HEK293 (cell line): ENCODE data around the gene BUB1B.
A peak's percentile ranks its signal among the peaks of the same experiment; 100 is the strongest.

Experiments used
- BCL11B ChIP-seq: fragments of 450-650 bp; formaldehyde crosslinking; IDR thresholded peaks from 2 replicates; pipeline ENCODE4 v1.5.1; 2016; ENCODE audit warnings: low read depth, missing biosample characterization, missing genetic modification characterization
- GLI4 ChIP-seq: fragments of 450-650 bp; formaldehyde crosslinking; IDR thresholded peaks from 2 replicates; pipeline ENCODE4 v1.5.1; 2016; ENCODE audit warnings: missing biosample characterization, missing genetic modification characterization
- KLF9 ChIP-seq: fragments of 450-650 bp; formaldehyde crosslinking; IDR thresholded peaks from 2 replicates; pipeline ENCODE4 v1.5.1; 2016; ENCODE audit warnings: missing biosample characterization, missing genetic modification characterization, low read depth
- MZF1 ChIP-seq: fragments of 450-650 bp; formaldehyde crosslinking; IDR thresholded peaks from 2 replicates; pipeline ENCODE4 v1.5.1; 2017; ENCODE audit warnings: missing biosample characterization, missing genetic modification characterization, borderline replicate concordance
- ZNF114 ChIP-seq: fragments of 450-650 bp; formaldehyde crosslinking; IDR thresholded peaks from 2 replicates; pipeline ENCODE4 v1.5.0; 2017; ENCODE audit warnings: missing biosample characterization, missing genetic modification characterization
- ZNF311 ChIP-seq: fragments of 450-650 bp; formaldehyde crosslinking; IDR thresholded peaks from 2 replicates; pipeline ENCODE4 v1.5.1; 2017; ENCODE audit warnings: missing biosample characterization, missing genetic modification characterization, borderline replicate concordance
- ZNF366 ChIP-seq: fragments of 450-650 bp; formaldehyde crosslinking; conservative IDR thresholded peaks from 2 replicates; pipeline ENCODE4 v1.5.1; 2016; ENCODE audit warnings: missing biosample characterization, missing genetic modification characterization
- ZNF37A ChIP-seq: fragments of 450-650 bp; IDR thresholded peaks from 2 replicates; pipeline ENCODE4 v1.5.1; 2018; ENCODE audit warnings: missing biosample characterization, missing genetic modification characterization
- ZNF394 ChIP-seq: fragments of 450-650 bp; formaldehyde crosslinking; IDR thresholded peaks from 2 replicates; pipeline ENCODE4 v1.5.1; 2016; ENCODE audit warnings: missing biosample characterization, missing genetic modification characterization, mild to moderate bottlenecking, moderate library complexity, borderline replicate concordance
- ZNF404 ChIP-seq: fragments of 450-650 bp; formaldehyde crosslinking; IDR thresholded peaks from 2 replicates; pipeline ENCODE4 v1.5.1; 2017; ENCODE audit warnings: missing biosample characterization, missing genetic modification characterization
- ZNF521 ChIP-seq: fragments of 450-650 bp; formaldehyde crosslinking; IDR thresholded peaks from 2 replicates; pipeline ENCODE4 v1.5.1; 2017; ENCODE audit warnings: missing biosample characterization, mild to moderate bottlenecking, missing genetic modification characterization
- ZNF558 ChIP-seq: fragments of 450-650 bp; formaldehyde crosslinking; IDR thresholded peaks from 2 replicates; pipeline ENCODE4 v1.5.1; 2016; ENCODE audit warnings: missing biosample characterization, missing genetic modification characterization
- ZNF677 ChIP-seq: fragments of 450-650 bp; IDR thresholded peaks from 2 replicates; pipeline ENCODE4 v1.5.0; 2018; ENCODE audit warnings: missing biosample characterization, mild to moderate bottlenecking, missing genetic modification characterization, moderate library complexity
- ZNF776 ChIP-seq: fragments of 450-650 bp; formaldehyde crosslinking; IDR thresholded peaks from 2 replicates; pipeline ENCODE4 v1.5.0; 2017; ENCODE audit warnings: missing biosample characterization, missing genetic modification characterization, borderline replicate concordance
- ZNF792 ChIP-seq: fragments of 450-650 bp; formaldehyde crosslinking; IDR thresholded peaks from 2 replicates; pipeline ENCODE4 v1.5.1; 2016; ENCODE audit warnings: missing biosample characterization, missing genetic modification characterization
- ZNF830 ChIP-seq: fragments of 450-650 bp; IDR thresholded peaks from 2 replicates; pipeline ENCODE4 v1.5.0; 2018; ENCODE audit warnings: missing biosample characterization, missing genetic modification characterization, low read depth, mild to moderate bottlenecking, moderate library complexity
- ZNF843 ChIP-seq: fragments of 450-650 bp; formaldehyde crosslinking; IDR thresholded peaks from 2 replicates; pipeline ENCODE4 v1.5.1; 2016; ENCODE audit warnings: missing biosample characterization, missing genetic modification characterization
- TF ChIP-seq, protein P1 (sequence below): fragments of 450-650 bp; formaldehyde crosslinking; IDR thresholded peaks from 2 replicates; pipeline ENCODE4 v1.5.1; 2017; ENCODE audit warnings: missing biosample characterization, missing genetic modification characterization
- TF ChIP-seq, protein P2 (sequence below): fragments of 450-650 bp; formaldehyde crosslinking; IDR thresholded peaks from 2 replicates; pipeline ENCODE4; 2016; ENCODE audit warnings: missing biosample characterization, missing genetic modification characterization
- TF ChIP-seq, protein P3 (sequence below): fragments of 450-650 bp; formaldehyde crosslinking; IDR thresholded peaks from 2 replicates; pipeline ENCODE4 v1.5.1; 2016; ENCODE audit warnings: missing biosample characterization, missing genetic modification characterization
- TF ChIP-seq, protein P4 (sequence below): fragments of 450-650 bp; formaldehyde crosslinking; IDR thresholded peaks from 2 replicates; pipeline ENCODE4 v1.5.1; 2017; ENCODE audit warnings: missing biosample characterization, missing genetic modification characterization
- TF ChIP-seq, protein P5 (sequence below): fragments of 450-650 bp; formaldehyde crosslinking; conservative IDR thresholded peaks from 2 replicates; pipeline ENCODE4 v1.5.1; 2016; ENCODE audit warnings: low read depth, missing biosample characterization, missing genetic modification characterization
- TF ChIP-seq, protein P6 (sequence below): fragments of 450-650 bp; IDR thresholded peaks from 2 replicates; pipeline ENCODE4 v1.5.1; 2018; ENCODE audit warnings: missing biosample characterization, mild to moderate bottlenecking, missing genetic modification characterization
- TF ChIP-seq, protein P7 (sequence below): fragments of 450-650 bp; formaldehyde crosslinking; IDR thresholded peaks from 2 replicates; pipeline ENCODE4 v1.5.1; 2016; ENCODE audit warnings: missing biosample characterization, missing genetic modification characterization

The BUB1B gene

DNA sequence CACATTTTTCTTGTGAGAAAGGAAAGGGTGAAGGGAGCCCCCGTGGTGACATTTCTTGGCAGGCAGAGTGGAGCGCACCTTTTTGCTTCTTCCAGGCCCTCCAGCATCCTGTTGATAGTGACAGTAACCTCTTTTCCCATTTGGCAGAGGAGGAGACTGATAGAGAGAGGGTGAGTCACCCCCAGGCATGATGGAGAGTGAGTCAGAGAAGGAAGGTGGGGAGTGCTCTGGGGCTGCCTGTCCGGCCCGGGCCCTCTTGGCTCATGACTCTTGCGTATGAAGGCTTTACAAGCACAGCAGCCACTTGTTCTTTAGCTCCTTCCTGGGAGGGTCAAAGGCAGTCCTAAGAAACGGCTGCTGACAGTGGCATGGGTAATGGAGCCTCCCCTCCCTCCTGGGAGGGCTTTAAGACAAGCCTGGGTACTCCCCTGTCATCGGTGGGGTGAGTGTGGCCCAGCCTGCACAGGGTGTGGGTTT, 106.0 kb downstream of the BUB1B start (continued):
- TF ChIP-seq, protein P1, sequence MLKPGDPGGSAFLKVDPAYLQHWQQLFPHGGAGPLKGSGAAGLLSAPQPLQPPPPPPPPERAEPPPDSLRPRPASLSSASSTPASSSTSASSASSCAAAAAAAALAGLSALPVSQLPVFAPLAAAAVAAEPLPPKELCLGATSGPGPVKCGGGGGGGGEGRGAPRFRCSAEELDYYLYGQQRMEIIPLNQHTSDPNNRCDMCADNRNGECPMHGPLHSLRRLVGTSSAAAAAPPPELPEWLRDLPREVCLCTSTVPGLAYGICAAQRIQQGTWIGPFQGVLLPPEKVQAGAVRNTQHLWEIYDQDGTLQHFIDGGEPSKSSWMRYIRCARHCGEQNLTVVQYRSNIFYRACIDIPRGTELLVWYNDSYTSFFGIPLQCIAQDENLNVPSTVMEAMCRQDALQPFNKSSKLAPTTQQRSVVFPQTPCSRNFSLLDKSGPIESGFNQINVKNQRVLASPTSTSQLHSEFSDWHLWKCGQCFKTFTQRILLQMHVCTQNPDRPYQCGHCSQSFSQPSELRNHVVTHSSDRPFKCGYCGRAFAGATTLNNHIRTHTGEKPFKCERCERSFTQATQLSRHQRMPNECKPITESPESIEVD (tag by site-specific recombination): no peak
- TF ChIP-seq ZNF830 (tag by site-specific recombination): no peak
- no peak for TF ChIP-seq BCL11B (tag by site-specific recombination)
- TF ChIP-seq ZNF776: no peak
- TF ChIP-seq, protein P2, sequence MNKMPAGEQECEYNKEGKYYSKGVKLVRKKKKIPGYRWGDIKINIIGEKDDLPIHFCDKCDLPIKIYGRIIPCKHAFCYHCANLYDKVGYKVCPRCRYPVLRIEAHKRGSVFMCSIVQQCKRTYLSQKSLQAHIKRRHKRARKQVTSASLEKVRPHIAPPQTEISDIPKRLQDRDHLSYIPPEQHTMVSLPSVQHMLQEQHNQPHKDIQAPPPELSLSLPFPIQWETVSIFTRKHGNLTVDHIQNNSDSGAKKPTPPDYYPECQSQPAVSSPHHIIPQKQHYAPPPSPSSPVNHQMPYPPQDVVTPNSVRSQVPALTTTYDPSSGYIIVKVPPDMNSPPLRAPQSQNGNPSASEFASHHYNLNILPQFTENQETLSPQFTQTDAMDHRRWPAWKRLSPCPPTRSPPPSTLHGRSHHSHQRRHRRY (tag by site-specific recombination): no peak
- TF ChIP-seq ZNF521 (tag by site-specific recombination): no peak
- TF ChIP-seq ZNF394 (tag by site-specific recombination): no peak
- TF ChIP-seq ZNF311: no peak
- no peak for TF ChIP-seq ZNF404 (tag by site-specific recombination)
- peak; percentile 88 for TF ChIP-seq ZNF366 (tag by site-specific recombination)
- TF ChIP-seq ZNF558 (tag by site-specific recombination): no peak
- no peak for TF ChIP-seq KLF9 (tag by site-specific recombination)
- TF ChIP-seq, protein P3, sequence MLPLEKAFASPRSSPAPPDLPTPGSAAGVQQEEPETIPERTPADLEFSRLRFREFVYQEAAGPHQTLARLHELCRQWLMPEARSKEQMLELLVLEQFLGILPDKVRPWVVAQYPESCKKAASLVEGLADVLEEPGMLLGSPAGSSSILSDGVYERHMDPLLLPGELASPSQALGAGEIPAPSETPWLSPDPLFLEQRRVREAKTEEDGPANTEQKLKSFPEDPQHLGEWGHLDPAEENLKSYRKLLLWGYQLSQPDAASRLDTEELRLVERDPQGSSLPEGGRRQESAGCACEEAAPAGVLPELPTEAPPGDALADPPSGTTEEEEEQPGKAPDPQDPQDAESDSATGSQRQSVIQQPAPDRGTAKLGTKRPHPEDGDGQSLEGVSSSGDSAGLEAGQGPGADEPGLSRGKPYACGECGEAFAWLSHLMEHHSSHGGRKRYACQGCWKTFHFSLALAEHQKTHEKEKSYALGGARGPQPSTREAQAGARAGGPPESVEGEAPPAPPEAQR (tag by site-specific recombination): no peak
- TF ChIP-seq, protein P4, sequence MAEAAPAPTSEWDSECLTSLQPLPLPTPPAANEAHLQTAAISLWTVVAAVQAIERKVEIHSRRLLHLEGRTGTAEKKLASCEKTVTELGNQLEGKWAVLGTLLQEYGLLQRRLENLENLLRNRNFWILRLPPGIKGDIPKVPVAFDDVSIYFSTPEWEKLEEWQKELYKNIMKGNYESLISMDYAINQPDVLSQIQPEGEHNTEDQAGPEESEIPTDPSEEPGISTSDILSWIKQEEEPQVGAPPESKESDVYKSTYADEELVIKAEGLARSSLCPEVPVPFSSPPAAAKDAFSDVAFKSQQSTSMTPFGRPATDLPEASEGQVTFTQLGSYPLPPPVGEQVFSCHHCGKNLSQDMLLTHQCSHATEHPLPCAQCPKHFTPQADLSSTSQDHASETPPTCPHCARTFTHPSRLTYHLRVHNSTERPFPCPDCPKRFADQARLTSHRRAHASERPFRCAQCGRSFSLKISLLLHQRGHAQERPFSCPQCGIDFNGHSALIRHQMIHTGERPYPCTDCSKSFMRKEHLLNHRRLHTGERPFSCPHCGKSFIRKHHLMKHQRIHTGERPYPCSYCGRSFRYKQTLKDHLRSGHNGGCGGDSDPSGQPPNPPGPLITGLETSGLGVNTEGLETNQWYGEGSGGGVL (tag by site-specific recombination): 0 out of 2 replicates have a peak, but pooled peaks have one; percentile 9
- TF ChIP-seq GLI4 (tag by site-specific recombination): no peak
- TF ChIP-seq ZNF843 (tag by site-specific recombination): no peak
- no peak for TF ChIP-seq MZF1 (tag by site-specific recombination)
- TF ChIP-seq, protein P5, sequence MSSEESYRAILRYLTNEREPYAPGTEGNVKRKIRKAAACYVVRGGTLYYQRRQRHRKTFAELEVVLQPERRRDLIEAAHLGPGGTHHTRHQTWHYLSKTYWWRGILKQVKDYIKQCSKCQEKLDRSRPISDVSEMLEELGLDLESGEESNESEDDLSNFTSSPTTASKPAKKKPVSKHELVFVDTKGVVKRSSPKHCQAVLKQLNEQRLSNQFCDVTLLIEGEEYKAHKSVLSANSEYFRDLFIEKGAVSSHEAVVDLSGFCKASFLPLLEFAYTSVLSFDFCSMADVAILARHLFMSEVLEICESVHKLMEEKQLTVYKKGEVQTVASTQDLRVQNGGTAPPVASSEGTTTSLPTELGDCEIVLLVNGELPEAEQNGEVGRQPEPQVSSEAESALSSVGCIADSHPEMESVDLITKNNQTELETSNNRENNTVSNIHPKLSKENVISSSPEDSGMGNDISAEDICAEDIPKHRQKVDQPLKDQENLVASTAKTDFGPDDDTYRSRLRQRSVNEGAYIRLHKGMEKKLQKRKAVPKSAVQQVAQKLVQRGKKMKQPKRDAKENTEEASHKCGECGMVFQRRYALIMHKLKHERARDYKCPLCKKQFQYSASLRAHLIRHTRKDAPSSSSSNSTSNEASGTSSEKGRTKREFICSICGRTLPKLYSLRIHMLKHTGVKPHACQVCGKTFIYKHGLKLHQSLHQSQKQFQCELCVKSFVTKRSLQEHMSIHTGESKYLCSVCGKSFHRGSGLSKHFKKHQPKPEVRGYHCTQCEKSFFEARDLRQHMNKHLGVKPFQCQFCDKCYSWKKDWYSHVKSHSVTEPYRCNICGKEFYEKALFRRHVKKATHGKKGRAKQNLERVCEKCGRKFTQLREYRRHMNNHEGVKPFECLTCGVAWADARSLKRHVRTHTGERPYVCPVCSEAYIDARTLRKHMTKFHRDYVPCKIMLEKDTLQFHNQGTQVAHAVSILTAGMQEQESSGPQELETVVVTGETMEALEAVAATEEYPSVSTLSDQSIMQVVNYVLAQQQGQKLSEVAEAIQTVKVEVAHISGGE: no peak
- TF ChIP-seq, protein P6, sequence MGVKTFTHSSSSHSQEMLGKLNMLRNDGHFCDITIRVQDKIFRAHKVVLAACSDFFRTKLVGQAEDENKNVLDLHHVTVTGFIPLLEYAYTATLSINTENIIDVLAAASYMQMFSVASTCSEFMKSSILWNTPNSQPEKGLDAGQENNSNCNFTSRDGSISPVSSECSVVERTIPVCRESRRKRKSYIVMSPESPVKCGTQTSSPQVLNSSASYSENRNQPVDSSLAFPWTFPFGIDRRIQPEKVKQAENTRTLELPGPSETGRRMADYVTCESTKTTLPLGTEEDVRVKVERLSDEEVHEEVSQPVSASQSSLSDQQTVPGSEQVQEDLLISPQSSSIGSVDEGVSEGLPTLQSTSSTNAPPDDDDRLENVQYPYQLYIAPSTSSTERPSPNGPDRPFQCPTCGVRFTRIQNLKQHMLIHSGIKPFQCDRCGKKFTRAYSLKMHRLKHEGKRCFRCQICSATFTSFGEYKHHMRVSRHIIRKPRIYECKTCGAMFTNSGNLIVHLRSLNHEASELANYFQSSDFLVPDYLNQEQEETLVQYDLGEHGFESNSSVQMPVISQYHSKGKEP (tag by site-specific recombination): no peak
- no peak for TF ChIP-seq ZNF792 (tag by site-specific recombination)
- TF ChIP-seq ZNF114 (tag by site-specific recombination): no peak
- TF ChIP-seq, protein P7, sequence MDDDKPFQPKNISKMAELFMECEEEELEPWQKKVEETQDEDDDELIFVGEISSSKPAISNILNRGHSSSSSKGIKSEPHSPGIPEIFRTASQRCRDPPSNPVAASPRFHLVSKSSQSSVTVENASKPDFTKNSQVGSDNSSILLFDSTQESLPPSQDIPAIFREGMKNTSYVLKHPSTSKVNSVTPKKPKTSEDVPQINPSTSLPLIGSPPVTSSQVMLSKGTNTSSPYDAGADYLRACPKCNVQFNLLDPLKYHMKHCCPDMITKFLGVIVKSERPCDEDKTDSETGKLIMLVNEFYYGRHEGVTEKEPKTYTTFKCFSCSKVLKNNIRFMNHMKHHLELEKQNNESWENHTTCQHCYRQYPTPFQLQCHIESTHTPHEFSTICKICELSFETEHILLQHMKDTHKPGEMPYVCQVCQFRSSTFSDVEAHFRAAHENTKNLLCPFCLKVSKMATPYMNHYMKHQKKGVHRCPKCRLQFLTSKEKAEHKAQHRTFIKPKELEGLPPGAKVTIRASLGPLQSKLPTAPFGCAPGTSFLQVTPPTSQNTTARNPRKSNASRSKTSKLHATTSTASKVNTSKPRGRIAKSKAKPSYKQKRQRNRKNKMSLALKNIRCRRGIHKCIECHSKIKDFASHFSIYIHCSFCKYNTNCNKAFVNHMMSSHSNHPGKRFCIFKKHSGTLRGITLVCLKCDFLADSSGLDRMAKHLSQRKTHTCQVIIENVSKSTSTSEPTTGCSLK (tag by site-specific recombination): no peak
- no peak for TF ChIP-seq ZNF677 (tag by site-specific recombination)
- TF ChIP-seq ZNF37A (tag by site-specific recombination): no peak
